ENCODE data around the gene CAT. TPM values are rescaled to one million over a fixed set of nuclear protein-coding genes. Genes with fewer than 3 reads are reported as not detected.

Gene CAT
- total and polyA plus RNA-seq, 3 donors from 2014 or later: 30.2 to 38.2 (median 30.3) TPM

DNA sequence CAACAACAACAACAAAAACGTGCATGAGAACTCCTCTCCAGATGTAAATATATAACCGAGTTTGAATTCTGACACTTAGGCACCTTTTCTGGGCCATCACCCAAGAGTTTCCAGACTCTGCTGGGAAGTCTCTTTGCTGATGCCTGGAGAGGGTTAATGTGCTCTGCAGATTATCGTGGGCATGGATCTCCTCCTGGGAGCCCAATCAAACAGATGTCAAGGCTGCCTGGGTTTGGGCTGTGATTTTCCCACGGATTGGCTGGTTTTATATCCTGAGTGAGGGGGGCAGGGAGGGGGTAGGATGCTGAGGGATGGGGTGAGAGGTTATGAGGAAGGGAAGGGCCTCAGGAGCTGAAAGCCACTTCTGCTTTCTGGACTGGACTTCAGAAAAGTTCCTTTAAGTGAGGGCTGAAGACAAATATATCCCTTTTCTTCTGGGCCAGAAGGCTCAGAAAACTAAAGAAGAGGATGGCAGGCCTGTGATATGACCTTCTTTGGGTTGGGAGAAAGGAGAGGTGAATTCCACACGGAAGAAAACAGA is 70.7 kb downstream of the CAT start:
- 30 to 44% methylated on average over 5 of the region's 5 CpGs for WGBS, 2 donors
- intact Hi-C loops (cut with DNase I; ENCODE audit: low total_unique reads): no loop called here
- Histone ChIP-seq H3K36me3 (ENCODE audit: low read depth, missing control alignments) (no peaks in the 10 kb centered on the region), H3K27ac (no peak overlapping the region), H3K4me3 (no peak overlapping the region), H3K27me3 (no peaks in the 10 kb centered on the region), H3K9me3 (no peaks in the 10 kb centered on the region), H3K4me1 (no peaks in the 10 kb centered on the region)
- TF ChIP-seq CTCF (IDR thresholded peaks at IDR 0.05): no peak
- TF ChIP-seq POLR2A (IDR thresholded peaks at IDR 0.05): no peak
- DNase-seq: no peak

DNA sequence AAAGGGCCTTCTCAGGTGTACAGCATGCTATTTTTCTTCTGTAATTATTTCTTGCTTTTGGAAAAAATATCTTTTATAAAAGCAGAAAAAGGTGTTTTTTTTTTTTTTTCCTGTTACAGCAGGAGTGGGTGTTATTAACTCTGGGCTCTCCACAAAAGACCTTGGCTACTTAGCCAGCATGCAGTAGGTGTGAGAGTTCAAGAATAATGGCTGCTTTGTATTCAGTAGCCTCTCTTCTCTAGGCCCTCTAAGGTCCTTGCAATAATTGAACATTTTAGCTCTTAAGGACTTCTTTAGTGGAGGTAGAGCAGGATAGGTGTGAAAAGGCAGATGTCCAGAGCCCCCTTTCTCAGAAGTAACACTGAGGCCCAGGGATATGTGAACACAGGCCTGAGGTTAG is 71.5 kb downstream of the CAT start:
- Histone ChIP-seq H3K4me1 (no peaks in the 10 kb centered on the region), H3K27me3 (no peaks in the 10 kb centered on the region), H3K27ac (no peak overlapping the region), H3K36me3 (ENCODE audit: low read depth, missing control alignments) (no peaks in the 10 kb centered on the region), H3K4me3 (no peak overlapping the region), H3K9me3 (no peaks in the 10 kb centered on the region)
- DNase-seq: no peak
- no peak for TF ChIP-seq POLR2A (IDR thresholded peaks at IDR 0.05)
- TF ChIP-seq CTCF (IDR thresholded peaks at IDR 0.05): no peak
- intact Hi-C loops (cut with DNase I; ENCODE audit: low total_unique reads): no loop called here

- no peak for DNase-seq
- no peak overlapping the region for H3K27ac ChIP-seq
- no peaks in the 10 kb centered on the region for H3K9me3 ChIP-seq
- no peak overlapping the region for H3K4me3 ChIP-seq
- no peaks in the 10 kb centered on the region for H3K27me3 ChIP-seq
- intact Hi-C loops (cut with DNase I; ENCODE audit: low total_unique reads): no loop called here
- no peaks in the 10 kb centered on the region for H3K4me1 ChIP-seq
- no peaks in the 10 kb centered on the region for H3K36me3 ChIP-seq (ENCODE audit: low read depth, missing control alignments)
- TF ChIP-seq CTCF (IDR thresholded peaks at IDR 0.05): no peak
- TF ChIP-seq POLR2A (IDR thresholded peaks at IDR 0.05): no peak
- WGBS, 2 donors: 93 to 94% methylated on average over 2 of the region's 2 CpGs
These were observed 71.9 kb downstream of the CAT start for GRCh38 chr11:34510673-34511072.

GRCh38 chr11:34512840-34513681 is 74.3 kb downstream of the CAT start:
- Histone ChIP-seq H3K4me1 (no peaks in the 10 kb centered on the region), H3K9me3 (no peaks in the 10 kb centered on the region), H3K27me3 (no peaks in the 10 kb centered on the region), H3K4me3 (no peak overlapping the region), H3K36me3 (ENCODE audit: low read depth, missing control alignments) (no peaks in the 10 kb centered on the region), H3K27ac (no peak overlapping the region)
- intact Hi-C loops (cut with DNase I; ENCODE audit: low total_unique reads): no loop called here
- 50 to 62% methylated on average over 24 of the region's 24 CpGs for WGBS, 2 donors
- peak; percentile 72 for DNase-seq
- TF ChIP-seq POLR2A (IDR thresholded peaks at IDR 0.05) (no peak), CTCF (IDR thresholded peaks at IDR 0.05) (peak in 2 of 3 experiments; percentile 49 to 53)

Data from testis (tissue), 3 donors.